Neural cell (in vitro differentiated cells): Measurements from ENCODE around the gene PCGF3. TPM values are rescaled to one million over a fixed set of nuclear protein-coding genes. Genes with fewer than 3 reads are reported as not detected.

Experiments
- H2AFZ ChIP-seq: fragments of 200-600, 300-800 bp; sonication (generic), shearing (Covaris generic); 2 replicates; pipeline ENCODE4 v1.6.0; 2014; ENCODE audit warnings: low read depth, mild to moderate bottlenecking, antibody characterized with exemption, low read length, moderate library complexity
- H3F3A ChIP-seq: fragments of 200-600 bp; shearing (Covaris generic); 2 replicates; pipeline ENCODE4 v1.6.1; 2016; ENCODE audit warnings: mild to moderate bottlenecking, moderate library complexity, mixed read lengths, antibody characterized with exemption, low read length; ENCODE audit not compliant: insufficient read depth, poor library complexity, severe bottlenecking
- H3K27ac ChIP-seq: fragments of 200-600, 300-800 bp; sonication (generic), shearing (Covaris generic); 2 replicates; pipeline ENCODE4 v1.5.1; 2014; ENCODE audit warnings: mild to moderate bottlenecking, low read length, moderate library complexity
- H3K27me3 ChIP-seq: fragments of 300-800, 200-600 bp; sonication (generic), shearing (Covaris generic); 2 replicates; pipeline ENCODE4 v1.6.0; 2014; ENCODE audit warnings: mild to moderate bottlenecking, low read depth, low read length, moderate library complexity; ENCODE audit not compliant: insufficient read depth
- H3K36me3 ChIP-seq: fragments of 300-800, 200-600 bp; sonication (generic), shearing (Covaris generic); 2 replicates; pipeline ENCODE4 v1.5.1; 2014; ENCODE audit warnings: mild to moderate bottlenecking, antibody characterized with exemption, low read length, moderate library complexity; ENCODE audit not compliant: insufficient read depth
- H3K4me2 ChIP-seq: fragments of 300-800, 200-600 bp; sonication (generic), shearing (Covaris generic); 2 replicates; pipeline ENCODE4 v1.6.0; 2014; ENCODE audit warnings: mild to moderate bottlenecking, low read length
- H3K4me3 ChIP-seq: fragments of 300-800, 200-600 bp; sonication (generic), shearing (Covaris generic); 2 replicates; pipeline ENCODE4 v1.5.1; 2014; ENCODE audit warnings: mild to moderate bottlenecking, low read length, moderate library complexity
- H3K79me2 ChIP-seq: fragments of 200-600 bp; shearing (Covaris generic); replicated peaks from 2 replicates; pipeline ENCODE4 v1.6.0; 2014; ENCODE audit warnings: mild to moderate bottlenecking, low read length, moderate library complexity; ENCODE audit not compliant: insufficient read depth
- H3K9ac ChIP-seq: fragments of 300-800, 200-600 bp; sonication (generic), shearing (Covaris generic); 2 replicates; pipeline ENCODE4 v1.6.1; 2016; ENCODE audit warnings: mild to moderate bottlenecking, low read length, mixed read lengths
- H3K9me2 ChIP-seq: fragments of 200-600 bp; shearing (Covaris generic); 2 replicates; pipeline ENCODE4 v1.6.1; 2016; ENCODE audit warnings: mild to moderate bottlenecking, low read length, mixed read lengths; ENCODE audit not compliant: insufficient read depth
- H3K9me3 ChIP-seq: fragments of 200-600, 300-800 bp; sonication (generic), shearing (Covaris generic); 2 replicates; pipeline ENCODE4 v1.6.1; 2016; ENCODE audit warnings: mild to moderate bottlenecking, mixed run types, low read length, moderate library complexity, mixed read lengths
- H4K20me1 ChIP-seq: fragments of 200-600 bp; shearing (Covaris generic); 2 replicates; pipeline ENCODE4 v1.6.1; 2016; ENCODE audit warnings: mild to moderate bottlenecking, mixed run types; ENCODE audit not compliant: insufficient read depth
- CTCF ChIP-seq: fragments of 450-650 bp; IDR thresholded peaks from 2 replicates; pipeline ENCODE4 v1.5.1; 2014; ENCODE audit warnings: antibody characterized with exemption, mild to moderate bottlenecking, moderate library complexity; ENCODE audit not compliant: poor library complexity, severe bottlenecking
- EP300 ChIP-seq: fragments of 450-650 bp; conservative IDR thresholded peaks from 2 replicates; pipeline ENCODE4 v1.6.1; 2014; ENCODE audit warnings: antibody characterized with exemption, mild to moderate bottlenecking, moderate library complexity; ENCODE audit not compliant: poor library complexity, severe bottlenecking
- EZH2 ChIP-seq: fragments of 200-600, 300-800 bp; shearing (Covaris generic), sonication (generic); IDR thresholded peaks from 2 replicates; pipeline ENCODE4 v1.6.1; 2014; ENCODE audit warnings: antibody characterized with exemption, low read length, borderline replicate concordance, mild to moderate bottlenecking; ENCODE audit not compliant: insufficient read depth, poor library complexity, severe bottlenecking
- MXI1 ChIP-seq: fragments of 450-650 bp; conservative IDR thresholded peaks from 2 replicates; pipeline ENCODE4 v1.6.1; 2014; ENCODE audit warnings: antibody characterized with exemption, mild to moderate bottlenecking; ENCODE audit not compliant: poor library complexity, severe bottlenecking
- POLR2AphosphoS5 ChIP-seq: IDR thresholded peaks from 2 replicates; pipeline ENCODE4 v1.6.1; 2012
- RAD21 ChIP-seq: fragments of 450-650 bp; conservative IDR thresholded peaks from 2 replicates; pipeline ENCODE4 v1.6.1; 2014; ENCODE audit warnings: antibody characterized with exemption, mild to moderate bottlenecking, moderate library complexity
- REST ChIP-seq: IDR thresholded peaks from 2 replicates; pipeline ENCODE4 v1.6.1; 2012; ENCODE audit warnings: borderline replicate concordance
- SMC3 ChIP-seq: fragments of 450-650 bp; conservative IDR thresholded peaks from 2 replicates; pipeline ENCODE4 v1.6.1; 2014; ENCODE audit warnings: antibody characterized with exemption, mild to moderate bottlenecking, moderate library complexity; ENCODE audit not compliant: poor library complexity
- TAF1 ChIP-seq: IDR thresholded peaks from 2 replicates; pipeline ENCODE4 v1.6.1; 2012; ENCODE audit warnings: low read depth
- polyA plus RNA-seq: library from polyadenylated mRNA; depleted of rRNA; stranded (reverse); fragments of >200 nt; gene quantifications from 2 replicates; pipeline ENCODE4 v1.2.3, GENCODE V29; 2014

PCGF3 gene
- polyA plus RNA-seq, 1 donor from 2014 or later: 117 TPM

GRCh38 chr4:788636-789297 lies 83.1 kb downstream of the PCGF3 start:
- Histone ChIP-seq H3K79me2 (no peaks in the 10 kb centered on the region), H3K27ac (no peak overlapping the region), H3K9ac (no peak overlapping the region), H3F3A (no peaks in the 10 kb centered on the region), H4K20me1 (no peaks in the 10 kb centered on the region), H3K9me2 (no peaks in the 10 kb centered on the region), H2AFZ (no peak overlapping the region), H3K4me3 (no peak overlapping the region), H3K9me3 (no peaks in the 10 kb centered on the region), H3K4me2 (no peak overlapping the region), H3K36me3 (no peaks in the 10 kb centered on the region), H3K27me3 (peaks cover 32% of the 10 kb centered on the region)
- TF ChIP-seq EP300 (no peak), POLR2AphosphoS5 (no peak), EZH2 (no peak), RAD21 (no peak), MXI1 (no peak), TAF1 (no peak), REST (no peak), CTCF (no peak), SMC3 (no peak)

GRCh38 chr4:789571-790465 lies 84.2 kb downstream of the PCGF3 start:
- H3K4me3 ChIP-seq: no peak overlapping the region
- H3K27me3 ChIP-seq: peaks cover 35% of the 10 kb centered on the region
- no peak overlapping the region for H3K4me2 ChIP-seq
- H2AFZ ChIP-seq: no peak overlapping the region
- H4K20me1 ChIP-seq: no peaks in the 10 kb centered on the region
- H3K27ac ChIP-seq: no peak overlapping the region
- H3F3A ChIP-seq: no peaks in the 10 kb centered on the region
- no peaks in the 10 kb centered on the region for H3K9me2 ChIP-seq
- TF ChIP-seq MXI1 (no peak), CTCF (no peak), EP300 (no peak), SMC3 (no peak), TAF1 (no peak)
- no peak overlapping the region for H3K9ac ChIP-seq
- H3K9me3 ChIP-seq: no peaks in the 10 kb centered on the region
- H3K36me3 ChIP-seq: no peaks in the 10 kb centered on the region
- H3K79me2 ChIP-seq: no peaks in the 10 kb centered on the region
